Skeletal muscle tissue (tissue), 4 donors: ENCODE data around the gene DNASE1L1. TPM values are rescaled to one million over a fixed set of nuclear protein-coding genes. Genes with fewer than 3 reads are reported as not detected.
A peak's percentile ranks its signal among the peaks of the same experiment; 100 is the strongest.
"Not testable (repeated sequence)": the region's sequence is repeated elsewhere in the genome, so short reads cannot be mapped to it uniquely, and the experiment has no call there.

Source experiments
- H3K27ac ChIP-seq: one replicate; pipeline ENCODE4 v1.7.0; 2013; ENCODE audit warnings: mild to moderate bottlenecking, low read depth, low read length, inconsistent platforms
- H3K27me3 ChIP-seq, 3 donors: one replicate each; pipeline ENCODE4 v1.7.0; 2013; ENCODE audit warnings: low read length in 3 of 3; ENCODE audit not compliant: control insufficient read depth in 3 of 3, insufficient read depth in 3 of 3
- H3K36me3 ChIP-seq, 3 donors: one replicate each; pipeline ENCODE4 v1.7.0; 2013; ENCODE audit warnings: low read length in 3 of 3; ENCODE audit not compliant: control insufficient read depth in 3 of 3, insufficient read depth in 3 of 3
- H3K4me1 ChIP-seq, 3 donors: one replicate each; pipeline ENCODE4 v1.7.0; 2013; ENCODE audit warnings: low read length in 3 of 3, mild to moderate bottlenecking in 3 of 3; ENCODE audit not compliant: control insufficient read depth in 3 of 3, insufficient read depth in 3 of 3
- H3K4me3 ChIP-seq, 3 donors: one replicate each; pipeline ENCODE4 v1.7.0; 2013; ENCODE audit warnings: low read length in 3 of 3
- H3K9ac ChIP-seq, 3 donors: one replicate each; pipeline ENCODE4 v1.7.0; 2013; ENCODE audit warnings: low read length in 3 of 3, mild to moderate bottlenecking in 3 of 3, moderate library complexity in 2 of 3, low read depth in 1 of 3
- H3K9me3 ChIP-seq, 3 donors: one replicate each; pipeline ENCODE4 v1.7.0; 2013; ENCODE audit warnings: low read length in 3 of 3; ENCODE audit not compliant: control insufficient read depth in 3 of 3
- total RNA-seq: library from RNA; depleted of rRNA; stranded (reverse); fragments of >200 nt; gene quantifications from one replicate; pipeline ENCODE4 v1.2.3, GENCODE V29; 2014
- donor health status: Osteomylitis.

DNASE1L1 gene
- total RNA-seq, 1 donor from 2014 or later, result 47.0 TPM

DNA sequence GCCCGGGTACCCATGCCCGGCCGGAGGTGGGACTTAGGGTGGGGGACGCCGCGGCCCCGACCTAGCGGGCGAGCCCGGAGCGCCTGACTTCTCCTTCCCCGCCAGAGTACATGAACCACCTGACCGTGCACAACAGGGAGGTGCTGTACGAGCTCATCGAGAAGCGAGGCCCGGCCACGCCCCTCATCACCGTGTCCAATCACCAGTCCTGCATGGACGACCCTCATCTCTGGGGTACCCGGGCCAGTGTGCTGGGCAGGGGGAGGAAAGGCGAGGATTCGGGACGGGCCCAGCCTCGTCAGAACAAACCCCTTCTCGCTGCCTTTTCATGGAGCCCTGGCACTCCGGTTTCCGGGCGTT, 2.9 kb upstream of the DNASE1L1 start:
- Histone ChIP-seq H3K9me3 (no peaks in the 10 kb centered on the region), H3K27ac (peak overlapping the region; percentile 91), H3K9ac (peak overlapping the region; percentile 80 to 93 (median 81)), H3K27me3 (no peaks in the 10 kb centered on the region), H3K36me3 (peaks cover 0 to 12% (median 7%) of the 10 kb centered on the region in 3 donors), H3K4me3 (peak overlapping the region; percentile 62 to 73 (median 72)), H3K4me1 (peaks cover 18 to 21% (median 19%) of the 10 kb centered on the region in 3 donors)

DNA sequence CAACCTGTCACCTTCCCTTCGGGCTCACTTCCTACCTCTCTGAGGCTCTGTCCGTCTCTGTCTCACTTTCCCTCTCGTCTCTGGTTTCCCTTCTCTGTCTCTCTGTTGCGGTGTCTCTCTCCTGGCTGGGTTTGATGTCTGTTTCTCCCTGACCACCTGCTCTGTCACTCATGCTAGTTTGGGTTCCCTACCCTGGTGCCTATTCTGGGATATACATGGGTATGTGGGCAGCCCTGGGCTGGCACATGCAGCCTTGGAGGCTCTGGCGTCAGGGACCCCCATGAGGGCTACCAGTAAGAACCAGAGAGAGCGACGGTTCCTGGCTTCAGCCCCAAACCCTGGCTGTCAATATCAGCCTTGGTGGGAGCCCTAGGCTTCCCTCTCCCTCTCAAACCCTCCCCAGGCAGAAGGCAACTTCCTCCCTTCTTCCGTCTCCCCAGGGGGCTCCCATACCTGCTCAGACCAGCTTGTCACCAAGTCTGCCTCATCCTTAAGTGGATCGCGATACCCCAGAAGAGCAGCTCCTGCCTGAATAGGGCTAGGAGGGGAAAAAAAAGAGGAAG, 314 bp downstream of the DNASE1L1 start:
- Histone ChIP-seq H3K4me1 (peaks cover 18 to 21% (median 19%) of the 10 kb centered on the region in 3 donors), H3K27me3 (no peaks in the 10 kb centered on the region), H3K27ac (peak overlapping the region; percentile 95), H3K9ac (peak overlapping the region; percentile 72 to 88 (median 80)), H3K9me3 (no peaks in the 10 kb centered on the region), H3K4me3 (peak overlapping the region; percentile 65 to 73 (median 69)), H3K36me3 (peaks cover 0 to 14% (median under 1%) of the 10 kb centered on the region in 3 donors)

DNA sequence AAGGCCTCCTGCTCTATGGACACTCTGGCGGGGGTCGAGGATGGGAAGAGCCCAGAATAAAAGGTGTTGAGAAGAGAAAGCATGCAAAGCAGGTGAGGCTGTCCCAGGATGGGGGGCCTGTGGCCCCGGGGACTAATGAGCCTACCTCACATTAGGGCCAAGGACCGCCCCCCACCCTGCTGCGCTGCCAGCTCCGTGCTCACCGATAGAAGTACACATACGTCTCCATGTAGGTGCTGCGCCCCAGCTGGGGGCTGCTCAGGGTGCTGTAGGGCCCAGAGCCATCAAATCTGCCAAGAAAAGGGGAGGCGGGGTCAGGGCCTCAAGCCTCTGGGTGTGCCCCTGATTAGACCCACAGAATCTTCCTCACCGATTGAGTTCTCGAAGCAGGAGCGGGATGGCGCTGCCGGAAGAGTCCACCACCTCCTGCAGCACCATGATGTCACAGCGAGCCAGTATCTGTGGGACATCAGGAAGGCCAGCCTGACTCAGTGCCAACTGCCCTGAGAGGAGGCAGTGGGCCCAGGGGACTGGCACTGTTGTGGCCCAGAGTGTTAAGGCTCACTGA, 4.3 kb downstream of the DNASE1L1 start:
- no peaks in the 10 kb centered on the region for H3K27me3 ChIP-seq
- H3K27ac ChIP-seq, result no peak overlapping the region
- H3K9ac ChIP-seq, result no peak overlapping the region
- H3K36me3 ChIP-seq, result peaks cover 12 to 21% (median 21%) of the 10 kb centered on the region in 3 donors
- H3K9me3 ChIP-seq, result no peaks in the 10 kb centered on the region
- H3K4me1 ChIP-seq, result peaks cover 15 to 24% (median 22%) of the 10 kb centered on the region in 3 donors
- no peak overlapping the region for H3K4me3 ChIP-seq

- H3K4me1 ChIP-seq, result peaks cover 19 to 25% (median 24%) of the 10 kb centered on the region in 3 donors
- peaks cover 18 to 28% (median 27%) of the 10 kb centered on the region in 3 donors for H3K36me3 ChIP-seq
- H3K27ac ChIP-seq, result no peak overlapping the region
- no peaks in the 10 kb centered on the region for H3K27me3 ChIP-seq
- H3K4me3 ChIP-seq, result no peak overlapping the region
- no peaks in the 10 kb centered on the region for H3K9me3 ChIP-seq
- no peak overlapping the region for H3K9ac ChIP-seq
These were observed 5.2 kb downstream of the DNASE1L1 start for GRCh38 chrX:154403858-154404257.

DNA sequence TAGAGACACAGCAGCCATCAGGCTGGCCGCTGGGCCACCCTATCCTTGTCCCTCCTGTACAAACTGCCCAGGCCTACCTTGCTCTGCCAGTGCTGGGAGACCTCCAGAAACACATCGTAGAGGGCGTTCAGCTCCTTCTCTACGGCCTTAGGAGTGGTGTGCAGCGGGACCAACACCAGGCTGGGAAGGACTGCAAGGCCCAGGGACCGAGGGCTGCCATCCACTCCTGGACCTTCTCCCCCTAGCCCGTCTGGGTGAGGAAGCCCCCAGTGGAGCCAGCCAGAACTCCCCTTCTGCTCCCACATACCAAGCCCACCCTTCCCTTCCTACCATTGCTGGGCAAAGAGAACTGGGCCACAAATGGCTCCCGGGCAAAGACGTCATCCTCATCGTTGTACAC, 5.9 kb downstream of the DNASE1L1 start:
- Histone ChIP-seq H3K4me3 (no peak overlapping the region), H3K4me1 (peaks cover 15 to 24% (median 23%) of the 10 kb centered on the region in 3 donors), H3K36me3 (peaks cover 18 to 28% (median 27%) of the 10 kb centered on the region in 3 donors), H3K9ac (peak overlapping the region in 1 of 3 donors; percentile 40), H3K27ac (no peak overlapping the region), H3K9me3 (no peaks in the 10 kb centered on the region), H3K27me3 (no peaks in the 10 kb centered on the region)

DNA sequence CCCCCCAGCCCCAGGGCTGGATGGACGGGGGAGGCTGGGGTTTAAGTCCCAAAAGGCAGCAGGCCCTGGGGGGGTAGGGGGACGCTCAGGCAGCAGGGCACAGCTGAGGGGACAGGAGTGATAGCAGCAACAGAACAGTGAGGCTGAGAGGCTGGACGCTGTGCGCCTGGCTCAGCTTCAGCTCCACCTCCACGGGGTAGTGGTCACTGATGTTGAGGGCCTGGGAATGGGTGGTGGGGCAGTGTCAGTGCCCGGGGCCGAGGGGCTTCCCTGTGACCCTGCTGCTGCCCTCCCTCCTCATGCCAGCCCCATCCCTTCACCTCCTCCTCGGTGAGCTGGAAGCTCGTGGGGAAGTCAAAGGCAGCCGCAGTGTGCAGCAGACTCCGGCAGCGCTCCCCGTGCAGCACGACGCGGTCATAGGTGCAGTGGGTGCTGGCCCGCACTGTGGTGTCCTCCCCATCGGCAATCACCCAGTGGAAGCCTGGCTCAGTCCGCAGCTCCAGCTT, 6.4 kb downstream of the DNASE1L1 start:
- peaks cover 15 to 24% (median 23%) of the 10 kb centered on the region in 3 donors for H3K4me1 ChIP-seq
- no peaks in the 10 kb centered on the region for H3K9me3 ChIP-seq
- peaks cover 18 to 28% (median 27%) of the 10 kb centered on the region in 3 donors for H3K36me3 ChIP-seq
- no peak overlapping the region for H3K9ac ChIP-seq
- H3K27ac ChIP-seq, result no peak overlapping the region
- no peak overlapping the region for H3K4me3 ChIP-seq
- H3K27me3 ChIP-seq, result no peaks in the 10 kb centered on the region

DNA sequence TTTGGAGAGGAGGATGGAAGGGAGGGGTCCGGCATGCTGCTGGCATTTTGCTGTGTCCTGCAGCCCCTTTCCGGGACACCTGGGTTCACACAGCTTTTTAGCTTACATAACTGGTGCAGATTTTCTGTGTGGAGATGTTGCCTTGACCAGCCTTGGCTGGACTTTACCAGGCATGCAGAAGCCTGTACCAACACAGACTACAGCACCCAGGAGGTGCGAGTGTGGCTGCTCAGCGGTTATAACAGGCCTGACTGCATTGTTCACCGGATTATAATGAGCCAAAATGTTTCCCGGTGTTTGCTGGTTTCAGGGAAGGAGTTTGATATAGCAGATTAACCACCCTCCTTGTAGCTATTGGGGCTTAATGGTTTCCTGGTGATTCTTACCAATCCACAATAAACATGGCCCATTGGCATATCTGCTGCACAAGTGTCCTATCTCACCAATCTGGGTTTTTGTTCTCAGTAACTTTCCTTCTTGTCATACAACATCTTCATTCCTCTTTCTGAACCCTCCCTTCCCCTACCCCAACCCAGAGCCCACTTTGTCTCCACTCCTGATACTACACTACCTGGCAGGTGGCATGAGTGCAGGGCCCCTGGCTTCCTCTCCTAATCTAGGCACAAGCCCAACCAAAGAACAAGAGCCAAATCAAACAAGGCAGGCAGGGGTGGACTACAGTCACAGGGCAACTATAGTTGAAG, 7.0 kb downstream of the DNASE1L1 start:
- Histone ChIP-seq H3K36me3 (peaks cover 18 to 28% (median 27%) of the 10 kb centered on the region in 3 donors), H3K4me3 (no peak overlapping the region), H3K27ac (no peak overlapping the region), H3K9me3 (no peaks in the 10 kb centered on the region), H3K27me3 (no peaks in the 10 kb centered on the region), H3K4me1 (peaks cover 16 to 26% (median 24%) of the 10 kb centered on the region in 3 donors), H3K9ac (no peak overlapping the region)

DNA sequence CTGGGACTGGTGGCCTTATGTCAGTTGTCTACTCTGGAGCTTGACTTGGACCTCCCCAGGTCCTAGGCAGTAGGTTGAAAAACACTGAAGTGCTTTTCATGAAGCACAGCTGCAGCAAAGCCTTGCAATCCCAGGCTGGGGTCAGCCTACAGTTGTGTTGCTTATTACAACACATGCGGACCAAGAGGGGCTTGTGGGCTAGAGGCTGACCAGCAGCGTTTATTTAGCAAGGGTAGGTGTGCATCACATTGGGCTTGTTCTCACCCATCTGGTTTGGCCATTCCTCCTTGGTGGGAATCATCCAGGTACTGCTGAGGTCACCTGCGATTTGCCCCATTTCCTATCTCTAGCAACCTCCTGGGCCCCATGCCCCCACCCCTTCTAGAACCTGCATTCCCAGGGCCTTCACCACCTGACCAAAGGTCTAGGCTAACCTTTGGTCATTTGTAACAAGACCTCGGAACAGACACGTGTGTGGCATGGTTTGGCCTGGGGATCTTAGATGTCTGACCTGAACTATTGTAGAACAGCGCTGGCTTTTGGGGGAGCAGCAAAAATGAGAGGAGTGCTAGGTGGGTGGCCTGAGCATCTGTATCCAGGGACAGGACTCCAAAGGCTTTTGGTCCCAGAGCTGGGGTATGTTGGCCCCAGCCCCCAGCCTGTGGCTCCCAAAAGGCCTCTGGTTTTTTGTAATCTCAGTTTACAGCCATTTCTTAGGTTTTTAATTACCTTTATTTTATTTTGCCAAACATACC, 7.8 kb downstream of the DNASE1L1 start:
- H3K9ac ChIP-seq, result no peak overlapping the region
- no peaks in the 10 kb centered on the region for H3K27me3 ChIP-seq
- peaks cover 18 to 28% (median 27%) of the 10 kb centered on the region in 3 donors for H3K36me3 ChIP-seq
- no peaks in the 10 kb centered on the region for H3K9me3 ChIP-seq
- no peak overlapping the region for H3K27ac ChIP-seq
- no peak overlapping the region for H3K4me3 ChIP-seq
- H3K4me1 ChIP-seq, result peaks cover 18 to 29% (median 25%) of the 10 kb centered on the region in 3 donors

DNA sequence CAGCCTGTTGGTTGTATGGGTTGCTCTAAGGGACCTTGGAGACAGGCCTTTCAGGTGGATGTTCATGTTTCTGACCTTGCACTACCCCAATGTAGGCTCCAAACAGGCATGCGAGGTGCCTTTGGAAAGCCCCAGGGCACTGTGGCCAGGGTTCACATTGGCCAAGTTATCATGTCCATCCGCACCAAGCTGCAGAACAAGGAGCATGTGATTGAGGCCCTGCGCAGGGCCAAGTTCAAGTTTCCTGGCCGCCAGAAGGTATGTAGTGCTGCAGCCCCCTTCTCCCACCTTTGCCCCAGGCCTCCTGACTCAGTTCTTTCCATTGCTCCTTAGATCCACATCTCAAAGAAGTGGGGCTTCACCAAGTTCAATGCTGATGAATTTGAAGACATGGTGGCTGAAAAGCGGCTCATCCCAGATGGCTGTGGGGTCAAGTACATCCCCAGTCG, 8.7 kb downstream of the DNASE1L1 start:
- H3K9ac ChIP-seq, H3K27ac ChIP-seq: not testable (repeated sequence)
- peak overlapping the region in 2 of 3 donors; percentile 29 to 39 for H3K4me3 ChIP-seq

More for the DNA sequence above, 8.7 kb downstream of the DNASE1L1 start:
- Histone ChIP-seq H3K36me3 (peaks cover 18 to 28% (median 27%) of the 10 kb centered on the region in 3 donors), H3K4me1 (peaks cover 18 to 29% (median 25%) of the 10 kb centered on the region in 3 donors)
- not testable (repeated sequence) for H3K9me3 ChIP-seq, H3K27me3 ChIP-seq
